CD4-positive, alpha-beta T cell treated with Interleukin-10 for 1 hour (primary cell): ENCODE measurements around the gene LANCL2.
"Not testable (repeated sequence)": the region's sequence is repeated elsewhere in the genome, so short reads cannot be mapped to it uniquely, and the experiment has no call there.

ENCODE experiments used
- DNase-seq: peaks from one replicate; pipeline ENCODE4 v3.0.0-alpha.2; 2020

Gene LANCL2

DNA sequence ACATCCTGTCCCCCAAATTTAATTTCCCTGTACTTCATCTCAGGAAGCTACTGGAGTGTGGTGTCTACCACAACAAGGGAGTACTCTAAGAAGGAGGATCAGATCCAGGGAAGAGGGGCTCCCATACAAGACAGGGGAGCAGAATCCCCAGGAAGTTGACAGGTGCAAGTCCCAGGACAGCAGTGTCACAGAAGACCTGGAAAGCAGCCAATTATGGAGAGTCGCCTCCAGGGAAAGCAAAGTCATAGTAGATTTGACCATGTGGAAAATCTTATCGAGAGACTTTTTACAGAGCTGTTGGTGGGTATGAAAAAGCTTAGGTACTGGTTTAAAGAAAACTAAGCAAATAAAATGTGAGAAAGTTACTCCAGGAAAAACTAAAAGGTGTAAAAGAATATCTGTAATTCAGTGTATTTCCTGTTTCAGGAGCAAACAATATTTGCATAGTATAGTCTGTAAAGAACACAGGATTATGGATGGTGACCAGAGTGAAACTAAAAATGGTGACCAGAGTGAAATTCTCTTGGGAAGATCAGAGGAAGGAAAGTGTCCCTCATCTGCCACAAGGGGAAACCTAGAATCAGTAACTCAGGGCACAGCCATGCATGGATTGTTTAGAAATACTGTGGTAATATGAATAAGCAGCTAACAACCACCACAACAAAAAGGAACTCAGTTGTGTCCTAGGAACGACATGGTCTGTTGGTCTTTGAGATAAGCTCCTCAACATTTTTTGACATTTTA is 44.5 kb downstream of the LANCL2 start:
- no peak for DNase-seq

DNA sequence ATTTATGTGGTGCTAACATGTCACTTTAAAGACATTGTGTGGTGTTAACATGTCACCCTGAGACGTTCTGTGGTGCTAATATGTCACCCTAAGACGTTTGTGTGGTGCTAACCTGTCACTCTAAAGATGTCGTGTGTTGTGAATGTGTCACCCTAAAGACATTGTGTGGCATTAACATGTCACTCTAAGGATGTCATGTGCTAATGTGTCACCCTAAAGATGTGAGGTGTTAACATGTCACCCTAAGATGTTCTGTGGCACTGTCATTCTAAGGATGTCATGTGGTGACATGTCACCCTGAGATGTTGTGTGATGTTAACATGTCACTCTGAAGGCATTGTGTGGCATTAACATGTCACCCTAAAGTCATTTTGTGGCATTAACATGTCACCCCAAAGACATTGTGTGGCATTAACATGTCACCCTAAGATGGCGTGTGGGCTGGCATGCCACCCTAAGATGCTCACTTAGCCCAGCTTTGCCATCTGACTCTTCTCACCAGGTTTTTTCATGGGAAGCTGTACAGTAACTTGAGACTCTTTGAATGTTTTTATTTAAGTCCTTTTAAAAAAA is 45.6 kb downstream of the LANCL2 start:
- DNase-seq = no peak

- no peak for DNase-seq
Measured at GRCh38 chr7:55411844-55412243, 46.7 kb downstream of the LANCL2 start.

GRCh38 chr7:55413442-55413841 is 48.3 kb downstream of the LANCL2 start:
- DNase-seq = no peak

- peak; percentile 82 for DNase-seq
Measured at GRCh38 chr7:55415173-55415778, 50.1 kb downstream of the LANCL2 start.

GRCh38 chr7:55417456-55417855 is 52.3 kb downstream of the LANCL2 start:
- DNase-seq = not testable (repeated sequence)

DNA sequence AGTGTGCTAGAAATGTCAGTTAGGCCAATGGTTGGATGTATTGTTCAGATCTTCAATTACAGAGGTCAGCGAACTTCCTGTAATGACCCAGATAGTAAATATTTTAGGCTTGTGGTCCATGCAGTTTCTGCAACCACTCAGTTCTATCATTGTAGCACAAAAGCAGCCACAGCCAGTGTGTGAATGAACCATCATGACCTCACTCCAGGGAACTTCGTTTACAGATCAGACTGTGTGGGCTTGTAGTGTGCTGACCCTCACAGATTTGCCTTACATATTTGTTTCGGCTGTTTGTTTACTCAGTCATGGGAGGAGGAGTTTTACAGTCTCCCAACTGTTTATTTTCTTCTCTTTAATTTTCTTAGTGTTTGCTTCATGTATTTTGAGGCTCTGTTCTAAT is 55.4 kb downstream of the LANCL2 start:
- no peak for DNase-seq

GRCh38 chr7:55423277-55423711 is 58.2 kb downstream of the LANCL2 start:
- no peak for DNase-seq

- DNase-seq = no peak
Measured at GRCh38 chr7:55423891-55424290, 58.8 kb downstream of the LANCL2 start.

- no peak for DNase-seq
Measured at GRCh38 chr7:55425141-55425752, 60.1 kb downstream of the LANCL2 start.

- DNase-seq = no peak
Measured at GRCh38 chr7:55426676-55427075, 61.5 kb downstream of the LANCL2 start.

- DNase-seq = no peak
Measured at GRCh38 chr7:55427342-55427741, 62.2 kb downstream of the LANCL2 start.

DNA sequence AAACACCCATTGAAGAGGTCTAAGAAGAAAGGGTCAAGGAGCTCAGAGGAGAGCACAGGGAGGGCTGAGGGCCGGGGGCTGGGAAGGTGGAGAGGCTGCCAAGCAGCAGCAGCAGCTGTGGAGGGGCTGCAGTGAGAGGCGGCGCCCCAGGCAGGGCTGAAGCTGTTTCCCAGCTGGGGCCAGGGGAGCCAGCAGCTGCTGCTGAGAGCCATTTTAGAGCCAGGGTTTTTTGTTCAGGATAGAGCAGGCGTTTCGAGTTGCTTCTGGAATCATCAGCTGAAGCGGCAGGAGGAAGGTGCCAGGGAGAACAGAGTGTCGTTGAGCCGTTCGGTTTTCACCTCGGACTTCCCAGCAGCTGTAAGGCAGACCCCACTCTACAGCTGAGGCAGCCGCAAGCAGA is 62.7 kb downstream of the LANCL2 start:
- no peak for DNase-seq

GRCh38 chr7:55429835-55430499 is 64.8 kb downstream of the LANCL2 start:
- DNase-seq = no peak

GRCh38 chr7:55431898-55432297 is 66.8 kb downstream of the LANCL2 start:
- no peak for DNase-seq

GRCh38 chr7:55432506-55432905 is 67.4 kb downstream of the LANCL2 start:
- no peak for DNase-seq

- DNase-seq = peak; percentile 49
Measured at GRCh38 chr7:55432939-55433784, 68.0 kb downstream of the LANCL2 start.

DNA sequence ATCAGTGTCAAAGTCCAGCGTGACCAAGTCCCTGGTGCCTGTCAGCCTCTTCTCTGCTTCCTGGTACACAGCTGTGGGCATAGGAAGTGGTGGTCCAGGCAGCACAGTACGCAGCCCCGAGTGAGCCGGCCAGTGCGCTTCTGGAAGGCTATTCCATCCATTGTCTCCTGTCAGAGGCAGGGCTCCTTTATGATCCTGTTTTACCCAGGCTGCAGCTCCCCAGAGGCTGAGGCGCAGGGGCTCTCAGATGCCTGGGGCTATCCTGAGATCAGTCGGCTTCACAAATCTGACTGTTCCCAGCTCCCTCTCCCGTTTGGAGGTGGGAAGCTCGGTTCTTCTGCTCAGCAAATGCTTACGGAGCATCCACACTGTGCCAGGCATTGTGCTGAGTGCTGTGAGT is 70.3 kb downstream of the LANCL2 start:
- DNase-seq = no peak

GRCh38 chr7:55436457-55436856 is 71.3 kb downstream of the LANCL2 start:
- no peak for DNase-seq

DNA sequence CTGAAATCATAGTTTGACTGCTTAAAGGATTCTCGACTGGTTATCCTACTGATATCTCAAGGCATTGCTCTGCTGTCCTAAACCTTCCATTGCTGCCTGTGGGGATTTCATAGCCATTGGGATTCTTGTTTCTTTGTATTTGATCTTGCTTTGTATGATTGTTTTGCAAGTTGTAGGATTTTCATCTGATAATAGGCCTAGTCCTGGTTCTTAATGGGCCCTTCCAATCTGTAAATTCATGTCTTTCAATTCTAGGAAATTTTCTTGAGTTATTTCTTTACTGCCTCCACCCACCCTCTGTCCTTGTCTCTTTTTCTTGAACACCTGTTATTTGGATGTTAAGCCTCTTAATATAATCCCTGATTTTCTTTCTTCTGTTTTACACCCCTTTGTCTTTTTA is 72.2 kb downstream of the LANCL2 start:
- no peak for DNase-seq

GRCh38 chr7:55438085-55438756 is 73.1 kb downstream of the LANCL2 start:
- DNase-seq = no peak
